Hematopoietic multipotent progenitor cell treated with erythropoietin and hydrocortisone succinate and interleukin-3 and kit ligand, for 4 days (in vitro differentiated cells): ENCODE data around the gene SASH3.
A peak's percentile ranks its signal among the peaks of the same experiment; 100 is the strongest.
"Not testable (repeated sequence)": the region's sequence is repeated elsewhere in the genome, so short reads cannot be mapped to it uniquely, and the experiment has no call there.

ENCODE experiments used
- DNase-seq: peaks from one replicate; pipeline ENCODE4 v3.0.0-alpha.2; 2015

Gene SASH3

DNA sequence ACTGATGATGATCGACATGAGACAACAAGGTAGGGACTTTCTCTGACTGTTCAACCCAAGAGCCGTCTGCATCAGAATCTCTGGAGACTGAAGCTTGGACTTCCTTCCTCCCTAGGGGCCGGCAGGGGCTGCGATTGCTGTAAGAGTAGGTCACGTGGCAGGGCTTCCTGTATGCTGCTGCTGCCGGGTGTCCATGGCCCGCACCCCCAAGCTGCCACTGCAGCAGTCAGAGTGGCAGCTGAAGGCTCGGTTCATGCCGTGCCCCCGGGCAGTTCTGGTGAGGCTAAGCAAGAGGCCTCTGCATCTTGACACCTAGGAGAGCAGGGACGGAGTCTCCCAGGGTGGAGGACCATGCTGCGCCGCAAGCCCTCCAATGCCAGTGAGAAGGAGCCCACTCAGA lies at the start of gene SASH3:
Gene SASH3 (plus strand): TSS at position 203 of the 400 bp plus-strand sequence. CDS start 149 bp downstream, at position 352.
- peak; percentile 86 for DNase-seq

DNA sequence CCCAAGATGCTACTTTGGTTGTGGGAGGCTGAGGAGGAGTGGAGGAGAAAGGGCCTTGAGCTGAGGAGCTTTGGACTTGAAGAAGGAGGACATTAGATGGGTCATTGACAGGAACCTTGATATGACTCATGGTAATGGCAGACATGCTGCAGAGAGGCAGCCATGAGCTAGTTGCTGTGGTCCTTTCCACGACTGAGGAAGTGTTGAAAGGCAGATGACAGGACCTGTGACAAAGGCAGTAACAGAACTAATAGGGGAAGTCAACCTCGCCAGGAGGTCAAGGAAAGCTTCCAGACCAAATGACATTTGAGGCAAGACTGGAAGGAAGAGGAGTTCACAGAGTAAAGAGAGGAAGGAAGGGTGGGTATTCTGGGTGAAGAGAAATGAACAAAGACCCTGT lies 48.5 kb upstream of the SASH3 start:
- DNase-seq: no peak

DNA sequence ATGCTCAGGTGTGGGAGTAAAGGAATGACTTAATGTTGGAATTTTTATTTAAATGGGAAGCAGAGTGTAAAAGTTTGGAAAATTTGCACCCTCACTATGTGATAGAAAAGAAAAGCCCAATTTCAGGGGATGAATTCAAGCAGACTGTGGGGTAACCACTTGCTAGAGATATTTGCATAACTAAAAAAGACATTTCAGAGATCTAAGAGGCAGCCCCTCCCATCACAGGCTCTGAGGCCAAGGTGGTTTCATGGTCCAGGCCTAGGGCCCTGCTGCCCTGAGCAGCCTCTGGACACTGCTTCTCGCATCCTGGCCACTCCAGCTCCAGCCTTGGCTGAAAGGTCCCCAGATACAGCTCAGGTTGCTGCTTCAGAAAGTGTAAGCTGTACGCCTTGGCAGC lies 46.9 kb upstream of the SASH3 start:
- no peak for DNase-seq

DNA sequence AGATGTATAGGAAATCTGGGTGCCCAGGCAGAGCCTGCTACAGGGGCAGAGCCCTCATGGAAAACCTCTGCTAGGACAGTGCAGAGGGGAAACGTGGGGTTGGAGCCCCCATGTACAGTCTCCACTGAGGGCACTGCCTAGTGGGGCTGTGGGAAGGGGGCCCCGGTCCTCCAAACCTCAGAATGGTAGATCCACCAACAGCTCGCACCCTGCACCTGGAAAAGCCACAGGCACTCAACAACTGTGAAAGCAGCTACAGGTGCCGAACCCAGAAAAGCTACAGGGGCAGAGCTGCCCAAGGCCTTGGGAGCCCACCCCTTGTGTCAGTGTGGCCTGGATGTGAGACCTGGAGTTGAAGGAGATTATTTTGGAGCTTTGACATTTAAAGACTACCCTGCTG lies 46.4 kb upstream of the SASH3 start:
- no peak for DNase-seq

DNA sequence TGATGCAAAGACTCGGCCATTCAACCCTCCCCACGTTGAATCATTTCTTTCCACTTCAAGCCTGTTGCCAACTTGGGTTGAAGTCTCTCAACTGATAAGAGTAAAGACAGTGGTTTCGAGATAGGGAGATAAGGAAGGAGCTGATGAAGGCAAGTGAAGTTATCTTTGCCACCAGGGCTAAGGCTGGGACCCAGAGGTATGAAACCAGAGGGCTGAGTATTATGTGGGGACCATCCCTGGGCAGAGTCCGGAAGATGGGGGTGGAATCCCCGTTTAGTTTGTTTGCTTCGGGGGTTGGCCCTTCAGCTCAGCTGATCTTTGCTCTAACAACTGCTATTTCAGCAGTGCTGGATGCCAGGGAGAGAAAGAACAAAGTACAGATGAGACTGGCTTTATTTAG lies 43.3 kb upstream of the SASH3 start:
- DNase-seq: peak; percentile 75

DNA sequence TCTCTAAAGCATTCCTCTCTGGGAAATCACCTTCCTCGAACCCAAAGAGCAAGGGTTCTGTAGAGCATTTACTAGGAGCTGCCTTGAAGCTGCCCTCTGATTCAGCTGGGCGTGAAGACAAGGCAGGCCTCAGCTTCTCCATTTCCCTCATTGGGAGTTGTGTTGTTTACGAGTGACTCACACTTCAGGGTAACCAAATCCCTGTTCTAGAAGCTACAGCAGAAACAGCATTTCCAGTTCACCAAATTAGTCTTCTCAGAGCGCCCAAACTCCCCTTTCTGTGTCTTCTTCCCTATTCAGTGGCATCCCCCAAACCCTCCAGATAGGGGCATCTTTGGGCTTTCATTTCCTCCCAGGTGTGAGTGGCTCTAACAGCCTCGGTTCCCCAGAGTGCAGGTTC lies 41.8 kb upstream of the SASH3 start:
- no peak for DNase-seq

DNA sequence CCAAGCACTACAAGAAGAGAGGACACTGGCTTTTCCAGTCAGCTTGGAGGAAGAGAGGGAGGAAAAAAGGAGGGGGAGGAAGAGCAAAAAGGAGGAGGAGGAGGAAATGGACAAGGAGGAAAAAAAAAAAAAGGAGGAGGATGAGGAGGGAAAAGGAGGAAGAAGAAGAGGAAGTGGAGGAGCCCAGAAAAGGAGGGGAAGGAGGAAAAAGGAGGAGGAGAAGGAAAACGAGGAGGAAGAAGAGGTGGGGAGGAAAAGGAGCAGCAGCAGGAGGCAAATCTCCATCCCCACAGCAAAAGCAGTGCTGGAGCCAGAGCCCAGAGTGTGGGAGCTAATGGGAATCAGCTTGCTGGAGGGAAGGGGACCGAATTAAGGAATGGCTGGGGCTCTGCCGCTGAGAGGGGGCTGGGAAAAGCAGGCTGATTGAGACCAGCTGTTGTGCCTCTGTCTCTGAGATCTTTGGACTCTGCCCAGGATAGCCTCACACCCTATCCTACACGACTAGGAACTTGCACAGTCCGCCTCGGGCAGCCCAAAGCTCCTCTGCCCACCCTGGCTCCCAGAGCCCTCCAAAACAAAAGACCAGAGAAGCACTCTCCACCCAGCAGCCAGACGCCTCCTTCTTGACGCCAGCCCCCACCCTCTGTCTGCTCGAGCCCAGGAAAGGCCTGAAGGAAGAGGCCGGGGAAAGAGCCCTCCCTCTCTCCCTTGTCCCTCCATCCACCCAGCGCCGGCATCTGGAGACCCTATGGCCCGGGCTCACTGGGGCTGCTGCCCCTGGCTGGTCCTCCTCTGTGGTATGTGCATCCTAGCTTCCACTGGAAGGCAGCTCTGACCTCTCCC lies 41.1 kb upstream of the SASH3 start, which contains the start of gene XPNPEP2:
Gene XPNPEP2 (plus strand): TSS at position 514 of the 843 bp plus-strand sequence. CDS start 235 bp downstream, at position 749.
- DNase-seq: no peak

DNA sequence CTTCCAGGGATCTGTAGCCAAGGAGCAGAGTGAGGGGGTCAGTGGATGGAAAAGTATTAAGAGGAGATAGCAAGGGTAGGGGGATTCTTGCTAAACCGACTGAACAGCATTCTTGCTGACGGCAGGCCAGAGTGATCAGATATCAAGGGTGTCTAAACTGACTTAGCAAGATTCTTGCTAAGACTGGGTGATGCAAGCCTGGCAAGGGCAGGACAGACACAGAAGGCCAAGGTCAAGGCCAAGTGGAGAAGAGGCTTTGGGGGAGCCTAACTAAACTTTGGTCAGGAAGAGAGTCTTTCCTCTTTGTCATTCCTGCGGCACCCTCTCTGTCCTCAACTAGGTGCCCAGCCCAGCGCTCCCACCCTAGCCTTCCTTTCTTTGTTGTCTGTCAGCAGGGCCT lies 40.2 kb upstream of the SASH3 start:
- peak; percentile 32 for DNase-seq

DNA sequence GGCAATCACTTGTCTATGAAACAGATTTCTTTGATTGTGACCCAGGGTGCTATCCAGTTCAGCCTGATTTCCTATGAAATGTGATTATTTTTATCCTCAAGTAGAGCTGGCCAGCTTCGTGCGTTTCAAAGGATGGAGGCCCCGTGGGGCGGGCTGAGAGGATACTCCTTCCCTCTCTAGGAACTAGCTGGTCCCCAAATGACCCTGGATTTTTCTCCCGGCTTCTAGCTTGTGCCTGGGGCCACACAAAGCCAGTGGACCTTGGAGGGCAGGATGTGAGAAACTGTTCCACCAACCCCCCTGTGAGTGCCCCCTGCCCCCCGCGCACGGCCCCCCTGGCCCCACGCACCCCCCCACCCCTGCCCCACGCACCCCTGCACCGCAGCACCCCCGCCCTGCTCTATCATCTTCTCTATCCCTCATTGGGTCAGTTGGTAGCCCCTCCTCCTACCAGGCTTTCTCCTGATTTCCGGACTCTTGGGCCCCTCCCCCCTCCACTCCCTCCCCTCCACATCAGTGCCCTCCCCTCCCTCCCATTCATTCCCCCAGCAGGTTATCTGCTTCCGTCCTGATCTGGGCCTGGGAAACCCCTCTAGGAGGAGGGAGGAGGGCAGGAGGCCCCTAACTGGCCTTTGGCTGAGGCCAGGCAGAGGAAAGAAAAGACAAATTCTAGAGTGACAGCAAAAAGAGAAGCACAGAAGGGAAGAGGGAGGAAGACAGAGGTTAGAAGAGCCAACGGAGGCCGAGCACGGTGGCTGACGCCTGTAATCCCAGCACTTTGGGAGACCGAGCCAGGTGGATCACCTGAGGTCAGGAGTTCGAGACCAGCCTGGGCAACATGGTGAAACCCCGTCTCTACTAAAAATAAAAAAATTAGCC lies 37.6 kb upstream of the SASH3 start:
- DNase-seq: peak; percentile 79

DNA sequence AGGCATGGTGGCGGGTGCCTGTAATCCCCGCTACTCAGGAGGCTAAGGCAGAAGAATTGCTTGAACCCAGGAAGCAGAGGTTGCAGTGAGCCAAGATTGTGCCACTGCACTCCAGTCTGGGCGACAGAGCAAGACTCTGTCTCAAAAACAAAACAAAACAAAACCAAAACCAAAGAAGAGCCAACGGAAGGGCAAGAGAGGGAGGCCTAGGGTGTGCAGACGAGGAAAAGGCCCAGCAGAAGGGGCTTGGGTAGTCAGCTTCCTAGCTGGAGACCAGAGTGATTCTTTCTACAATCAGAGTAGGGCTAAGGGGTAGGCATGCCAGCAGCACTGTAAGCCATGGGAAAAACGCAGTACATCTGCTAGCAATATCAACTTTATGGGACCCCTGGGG lies 37.0 kb upstream of the SASH3 start:
- not testable (repeated sequence) for DNase-seq

DNA sequence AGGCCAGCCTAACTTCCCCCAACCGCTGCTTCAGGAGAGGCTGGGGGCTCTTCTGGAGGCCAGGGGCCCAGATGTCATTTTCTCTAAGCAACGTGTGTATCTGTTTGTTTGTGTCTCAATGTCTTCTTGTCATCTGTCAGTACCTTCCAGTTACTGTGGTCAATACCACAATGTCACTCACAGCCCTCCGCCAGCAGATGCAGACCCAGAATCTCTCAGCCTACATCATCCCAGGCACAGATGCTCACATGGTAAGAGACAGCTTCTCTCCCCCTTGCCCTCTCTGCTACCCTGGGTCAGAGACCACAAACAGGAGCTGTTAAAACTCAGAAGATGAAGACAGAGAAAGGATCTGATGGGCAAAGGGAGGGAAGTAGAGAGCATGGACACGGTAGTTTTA lies 35.9 kb upstream of the SASH3 start:
- peak; percentile 67 for DNase-seq

DNA sequence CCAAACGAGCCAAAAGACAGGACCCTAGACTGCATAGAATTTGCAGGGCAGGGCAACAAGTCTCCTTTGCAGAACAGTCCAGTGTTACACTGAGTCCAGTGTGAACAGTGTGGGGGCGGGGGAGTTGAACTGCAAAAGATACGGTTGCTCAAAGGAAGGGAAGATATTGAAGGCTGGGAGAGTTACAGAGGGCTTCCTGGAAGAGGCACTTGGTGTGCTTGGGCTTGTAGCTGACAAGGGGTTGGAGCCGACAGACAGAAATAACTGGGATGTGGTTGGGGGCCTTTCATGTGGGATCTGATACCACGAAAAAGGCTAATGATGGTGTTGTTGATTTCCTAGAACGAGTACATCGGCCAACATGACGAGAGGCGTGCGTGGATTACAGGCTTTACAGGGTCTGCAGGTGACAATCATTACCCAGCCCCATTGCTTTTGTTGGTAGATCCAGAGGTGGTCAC lies 34.9 kb upstream of the SASH3 start:
- no peak for DNase-seq

DNA sequence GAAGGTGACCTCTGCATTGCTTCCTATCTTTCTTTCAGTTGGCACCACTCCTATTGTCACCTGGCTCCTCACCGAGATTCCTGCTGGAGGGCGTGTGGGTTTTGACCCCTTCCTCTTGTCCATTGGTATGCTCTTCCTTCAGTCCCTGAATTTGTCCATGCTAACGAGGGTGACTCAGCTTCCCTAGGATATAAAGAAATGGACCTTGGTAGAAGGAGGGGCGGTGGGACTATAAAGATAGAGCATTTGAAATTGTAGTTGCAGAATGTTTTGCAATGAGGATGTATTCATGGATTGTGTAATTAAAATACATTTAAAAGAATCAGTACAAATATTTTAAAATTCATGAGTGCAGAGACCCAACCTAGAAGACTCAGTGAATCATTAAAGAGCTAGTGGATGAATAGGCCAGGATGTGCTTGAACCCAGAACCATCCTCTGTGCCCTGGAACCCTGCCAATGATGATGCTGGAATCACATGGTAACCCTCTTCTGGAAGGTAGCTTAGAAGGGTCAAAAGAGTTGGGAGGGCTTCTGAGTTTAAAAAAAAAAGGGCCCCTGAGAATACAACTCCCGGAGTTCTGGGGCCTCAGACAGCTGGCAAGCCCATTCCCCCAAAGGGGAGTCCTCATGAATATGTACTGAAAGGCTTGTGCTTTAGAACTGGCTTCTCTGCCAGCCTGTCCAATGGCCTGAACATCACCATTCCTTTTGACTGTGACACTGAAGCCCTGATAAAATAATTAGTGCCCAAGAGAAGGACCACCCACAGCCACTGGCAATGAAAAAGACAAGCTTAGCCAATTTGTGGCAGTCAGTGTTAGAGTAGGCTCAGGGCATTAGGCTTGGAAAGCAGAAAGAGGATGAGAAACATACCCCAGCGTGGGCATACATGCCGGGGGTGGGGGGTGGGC lies 32.9 kb upstream of the SASH3 start:
- DNase-seq: no peak

DNA sequence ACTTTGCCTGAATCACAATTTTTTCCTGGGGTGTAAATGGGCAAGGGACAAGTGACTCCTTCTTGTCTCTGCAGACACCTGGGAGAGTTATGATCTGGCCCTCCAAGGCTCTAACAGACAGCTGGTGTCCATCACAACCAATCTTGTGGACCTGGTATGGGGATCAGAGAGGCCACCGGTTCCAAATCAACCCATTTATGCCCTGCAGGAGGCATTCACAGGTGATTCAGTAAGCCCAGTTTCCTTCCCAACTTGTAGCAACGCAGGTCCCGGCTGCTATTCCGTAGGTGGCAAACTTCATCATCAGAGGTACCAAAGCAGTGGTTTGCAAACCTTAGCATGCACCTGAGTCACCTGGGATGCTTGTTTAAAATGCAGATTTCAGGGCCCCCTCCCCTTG lies 32.2 kb upstream of the SASH3 start:
- DNase-seq: no peak

DNA sequence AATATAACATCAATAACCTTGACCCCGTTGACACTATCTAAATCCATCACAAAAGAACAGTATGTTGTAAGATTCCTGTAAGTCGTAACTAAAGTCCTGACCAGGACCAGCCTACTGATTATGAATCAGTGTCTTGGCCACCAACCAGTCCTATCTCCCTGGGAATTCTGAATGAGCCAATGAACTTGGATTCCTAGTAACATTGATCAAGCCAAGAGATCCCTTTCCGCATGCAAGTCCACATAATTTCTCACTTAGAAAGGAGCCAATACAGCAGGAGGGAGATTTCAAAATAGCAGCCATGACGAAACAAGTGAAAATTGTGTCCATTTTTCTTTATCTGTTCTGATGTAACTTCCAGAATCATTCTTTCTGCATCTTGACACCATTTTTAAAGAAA lies 31.4 kb upstream of the SASH3 start:
- no peak for DNase-seq

DNA sequence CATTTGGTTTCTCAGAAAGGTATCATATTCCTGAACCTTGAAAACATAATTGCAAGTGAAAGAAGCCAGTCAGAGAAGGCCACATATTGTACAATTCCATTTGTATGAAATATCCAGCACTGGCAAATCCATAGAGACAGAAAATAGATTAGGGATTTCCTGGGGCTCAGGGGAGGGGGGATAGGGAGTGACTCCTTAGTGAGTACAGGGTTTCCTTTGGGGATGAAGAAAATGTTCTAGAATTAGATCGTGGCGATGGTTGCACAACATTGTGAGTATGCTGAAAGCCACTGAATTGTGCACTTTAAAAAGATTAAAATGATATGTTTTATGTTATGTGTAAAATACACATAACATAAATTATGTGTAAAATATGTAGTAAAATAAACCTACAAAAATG lies 30.7 kb upstream of the SASH3 start:
- DNase-seq: no peak

DNA sequence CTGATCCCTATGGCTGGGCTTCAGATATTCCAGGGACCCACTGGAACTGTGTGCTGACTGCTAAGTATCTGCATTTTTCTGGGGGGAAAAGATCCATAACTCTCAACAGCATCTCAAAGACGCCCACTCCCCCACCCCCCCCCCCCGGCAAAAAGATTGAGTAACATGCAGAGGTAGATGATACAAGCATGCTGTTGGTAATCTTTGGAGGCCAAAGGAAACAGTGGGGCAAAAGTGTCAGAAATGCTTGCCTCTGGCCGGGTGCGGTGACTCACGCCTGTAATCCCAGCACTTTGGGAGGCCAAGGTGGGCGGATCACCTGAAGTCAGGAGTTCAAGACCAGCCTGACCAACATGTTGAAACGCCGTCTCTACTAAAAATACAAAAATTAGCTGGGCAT lies 28.8 kb upstream of the SASH3 start:
- DNase-seq: no peak

DNA sequence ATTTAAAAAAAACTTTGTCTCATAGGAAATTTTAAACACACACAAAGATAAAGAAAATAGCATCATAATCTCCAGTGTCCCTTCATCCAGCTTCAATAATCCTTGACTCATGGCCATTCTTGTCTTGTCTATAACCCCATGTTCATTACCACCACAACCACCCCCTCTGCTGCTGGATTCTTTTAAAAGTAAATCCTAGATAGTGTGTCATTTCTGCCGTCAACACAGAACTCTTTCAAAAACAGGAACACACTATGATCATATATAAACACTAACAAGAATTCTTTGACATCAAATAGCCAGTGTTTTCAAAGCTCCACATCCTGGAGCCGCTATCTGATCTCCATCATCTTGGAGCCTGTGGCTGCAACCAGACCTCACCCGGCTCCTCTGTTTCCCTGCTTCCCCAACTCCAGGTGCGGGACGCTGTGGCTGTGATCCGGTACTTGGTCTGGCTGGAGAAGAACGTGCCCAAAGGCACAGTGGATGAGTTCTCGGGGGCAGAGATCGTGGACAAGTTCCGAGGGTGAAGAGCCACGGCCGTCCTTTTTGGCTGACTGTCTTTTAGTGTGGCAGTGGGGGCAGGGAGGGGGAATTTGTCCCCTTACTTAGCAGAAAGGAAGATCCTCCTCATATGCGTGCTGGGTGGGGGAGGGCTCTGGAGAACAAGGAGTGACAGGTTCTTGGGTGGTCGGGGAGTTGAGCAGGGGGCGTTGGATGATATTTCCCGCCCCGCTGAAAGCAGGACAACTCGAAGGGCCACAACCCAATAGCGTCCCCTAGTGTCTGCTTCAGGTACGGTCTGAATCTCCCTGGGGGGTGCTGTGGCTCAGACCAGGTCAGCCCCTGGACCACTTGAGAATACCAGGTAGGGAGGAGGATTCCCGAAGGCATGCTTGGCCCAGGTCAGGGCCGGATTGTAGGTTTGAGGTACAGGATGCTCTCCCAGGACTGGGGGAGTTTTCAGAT lies 25.4 kb upstream of the SASH3 start:
- peak; percentile 52 for DNase-seq

DNA sequence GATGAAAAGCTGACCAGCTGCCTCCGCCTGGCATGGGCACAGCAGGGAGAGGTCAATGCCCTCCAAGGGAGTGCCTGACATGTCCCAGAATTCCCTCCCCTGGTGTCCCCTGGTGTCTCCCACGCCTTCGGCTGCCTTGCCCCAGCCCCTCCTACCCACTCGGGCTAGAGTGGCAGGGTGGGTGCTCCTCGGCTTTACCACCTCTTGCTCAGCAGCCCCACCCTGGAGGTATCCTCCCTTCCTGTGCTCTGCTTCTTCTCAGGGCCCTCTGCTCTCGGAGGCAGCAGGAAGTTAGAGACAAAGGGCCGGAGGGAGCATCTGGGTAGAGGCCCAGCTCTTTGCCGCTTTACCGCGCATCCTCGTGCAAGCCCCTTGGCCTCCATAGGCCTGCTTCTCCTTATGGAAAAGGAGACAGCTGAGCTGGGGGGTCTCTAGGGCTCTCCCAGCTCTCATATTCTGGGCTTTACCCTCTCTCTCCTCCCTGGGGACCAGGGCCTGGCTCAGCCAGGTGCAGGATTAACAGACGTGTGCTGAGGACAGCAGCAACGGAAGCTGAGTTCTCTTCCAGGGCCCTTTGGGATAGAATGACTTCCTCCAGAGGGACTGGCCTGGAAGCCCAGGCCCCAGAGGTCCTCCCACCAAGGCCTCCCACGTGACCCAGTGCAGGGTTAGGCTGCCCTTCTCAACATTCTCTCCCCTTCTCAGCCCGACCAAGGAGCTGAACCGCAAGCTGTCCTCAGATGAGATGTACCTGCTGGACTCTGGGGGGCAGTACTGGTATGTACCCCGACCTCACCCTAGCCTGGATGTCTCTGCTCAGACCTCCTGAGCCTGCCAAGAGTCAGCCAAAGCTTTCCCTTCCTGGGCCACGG lies 23.7 kb upstream of the SASH3 start:
- DNase-seq: peak; percentile 62

DNA sequence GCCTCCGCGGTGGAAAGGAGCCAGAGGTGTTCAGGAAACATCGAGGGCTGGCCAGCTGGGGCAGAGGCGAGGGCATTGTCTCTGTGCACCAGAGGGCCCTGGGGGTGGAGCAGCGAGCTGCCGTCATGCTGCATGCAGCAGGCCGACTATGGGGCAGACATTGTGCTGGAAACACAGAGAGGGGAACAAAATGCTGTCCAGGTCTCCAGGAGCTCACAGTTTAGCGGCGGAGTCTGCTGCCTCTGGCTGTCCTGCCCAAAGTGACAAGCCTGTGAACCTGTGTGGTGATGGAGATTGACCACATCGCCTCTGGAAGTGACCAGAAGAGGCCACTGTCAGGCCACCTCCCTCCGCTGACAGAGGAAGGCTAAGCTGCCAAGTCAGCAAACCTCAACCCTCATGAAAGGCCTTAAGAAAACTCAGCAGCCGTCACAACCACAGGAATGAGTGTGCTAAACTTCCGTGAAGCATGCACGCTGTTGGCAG lies 20.1 kb upstream of the SASH3 start:
- peak; percentile 78 for DNase-seq
